ENCODE results near the gene DRP2.

Gene DRP2

GRCh38 chrX:101229170-101229569, 9.6 kb downstream of the DRP2 start:
- H3K4me3 ChIP-seq (replicated peaks; ENCODE audit: insufficient read depth, low read length) = no peak overlapping the region
- no peak for TF ChIP-seq REST (IDR thresholded peaks at IDR 0.05; ENCODE audit: insufficient replicate concordance, low read depth)
- no peak for TF ChIP-seq CTCF (IDR thresholded peaks at IDR 0.05; ENCODE audit: insufficient read depth, low read length)
- no peak for TF ChIP-seq GABPA (IDR thresholded peaks at IDR 0.05; ENCODE audit: low read depth)
- no peak for TF ChIP-seq POLR2AphosphoS5 (IDR thresholded peaks at IDR 0.05; ENCODE audit: low read depth)
- TF ChIP-seq SPI1 (IDR thresholded peaks at IDR 0.05; ENCODE audit: borderline replicate concordance, low read depth) = no peak
- H3K27me3 ChIP-seq (ENCODE audit: insufficient read depth, poor library complexity, severe bottlenecking) = no peaks in the 10 kb centered on the region
- DNase-seq (ENCODE audit: low read depth in 1 of 2, low spot score in 1 of 2) = no peak
- no peak overlapping the region for H3K27ac ChIP-seq (replicated peaks)

GRCh38 chrX:101230636-101231035, 11.1 kb downstream of the DRP2 start:
- no peak for DNase-seq (ENCODE audit: low read depth in 1 of 2, low spot score in 1 of 2)
- Histone ChIP-seq H3K27ac (replicated peaks) (no peak overlapping the region), H3K27me3 (ENCODE audit: insufficient read depth, poor library complexity, severe bottlenecking) (no peaks in the 10 kb centered on the region), H3K4me3 (replicated peaks; ENCODE audit: insufficient read depth, low read length) (no peak overlapping the region)
- TF ChIP-seq POLR2AphosphoS5 (IDR thresholded peaks at IDR 0.05; ENCODE audit: low read depth) (no peak), REST (IDR thresholded peaks at IDR 0.05; ENCODE audit: insufficient replicate concordance, low read depth) (no peak), SPI1 (IDR thresholded peaks at IDR 0.05; ENCODE audit: borderline replicate concordance, low read depth) (no peak), CTCF (IDR thresholded peaks at IDR 0.05; ENCODE audit: insufficient read depth, low read length) (no peak), GABPA (IDR thresholded peaks at IDR 0.05; ENCODE audit: low read depth) (no peak)

- Histone ChIP-seq H3K4me3 (replicated peaks; ENCODE audit: insufficient read depth, low read length) (no peak overlapping the region), H3K27ac (replicated peaks) (no peak overlapping the region), H3K27me3 (ENCODE audit: insufficient read depth, poor library complexity, severe bottlenecking) (no peaks in the 10 kb centered on the region)
- TF ChIP-seq POLR2AphosphoS5 (IDR thresholded peaks at IDR 0.05; ENCODE audit: low read depth) (no peak), GABPA (IDR thresholded peaks at IDR 0.05; ENCODE audit: low read depth) (no peak), CTCF (IDR thresholded peaks at IDR 0.05; ENCODE audit: insufficient read depth, low read length) (no peak), REST (IDR thresholded peaks at IDR 0.05; ENCODE audit: insufficient replicate concordance, low read depth) (no peak), SPI1 (IDR thresholded peaks at IDR 0.05; ENCODE audit: borderline replicate concordance, low read depth) (no peak)
- DNase-seq (ENCODE audit: low read depth in 1 of 2, low spot score in 1 of 2) = no peak
Measured at GRCh38 chrX:101231080-101231479, 11.5 kb downstream of the DRP2 start.

Measured in HL-60 (cell line).